ENCODE results near the gene CETN1. TPM values are rescaled to one million over a fixed set of nuclear protein-coding genes. Genes with fewer than 3 reads are reported as not detected.
A peak's percentile ranks its signal among the peaks of the same experiment; 100 is the strongest.

Gene CETN1
- total RNA-seq, 3 donors from 2014 or later: not detected

- Histone ChIP-seq H3K27ac (no peak overlapping the region), H3K9me3 (no peaks in the 10 kb centered on the region), H3K4me3 (no peak overlapping the region), H3K36me3 (no peaks in the 10 kb centered on the region), H3K4me1 (no peaks in the 10 kb centered on the region), H3K27me3 (no peaks in the 10 kb centered on the region)
- TF ChIP-seq POLR2A (IDR thresholded peaks at IDR 0.05) (no peak), CTCF (IDR thresholded peaks at IDR 0.05) (no peak), POLR2AphosphoS5 (IDR thresholded peaks at IDR 0.05) (no peak)
- intact Hi-C loops (cut with DNase I; ENCODE audit: low total_unique reads): no loop called here
- DNase-seq (ENCODE audit: low spot score in 2 of 2): no peak
Measured at GRCh38 chr18:565562-566061, 14.6 kb upstream of the CETN1 start.

- no peaks in the 10 kb centered on the region for H3K9me3 ChIP-seq
- no peaks in the 10 kb centered on the region for H3K36me3 ChIP-seq
- intact Hi-C loops (cut with DNase I; ENCODE audit: low total_unique reads): no loop called here
- no peak overlapping the region for H3K4me3 ChIP-seq
- no peak for TF ChIP-seq POLR2A (IDR thresholded peaks at IDR 0.05)
- no peak for TF ChIP-seq CTCF (IDR thresholded peaks at IDR 0.05)
- no peak for TF ChIP-seq POLR2AphosphoS5 (IDR thresholded peaks at IDR 0.05)
- no peaks in the 10 kb centered on the region for H3K4me1 ChIP-seq
- no peak for DNase-seq (ENCODE audit: low spot score in 2 of 2)
- no peak overlapping the region for H3K27ac ChIP-seq
- H3K27me3 ChIP-seq: no peaks in the 10 kb centered on the region
Measured at GRCh38 chr18:567122-567521, 13.1 kb upstream of the CETN1 start.

- Histone ChIP-seq H3K9me3 (no peaks in the 10 kb centered on the region), H3K27me3 (no peaks in the 10 kb centered on the region), H3K36me3 (no peaks in the 10 kb centered on the region), H3K4me3 (no peak overlapping the region), H3K27ac (peak overlapping the region in 1 of 2 donors; percentile 48), H3K4me1 (no peaks in the 10 kb centered on the region)
- peak in 1 of 2 donors; percentile 24 for DNase-seq (ENCODE audit: low spot score in 2 of 2)
- TF ChIP-seq CTCF (IDR thresholded peaks at IDR 0.05) (no peak), POLR2AphosphoS5 (IDR thresholded peaks at IDR 0.05) (no peak), POLR2A (IDR thresholded peaks at IDR 0.05) (no peak)
- intact Hi-C loops (cut with DNase I; ENCODE audit: low total_unique reads): no loop called here
Measured at GRCh38 chr18:568731-569130, 11.4 kb upstream of the CETN1 start.

GRCh38 chr18:570256-570655, 9.9 kb upstream of the CETN1 start:
- no peak for TF ChIP-seq POLR2AphosphoS5 (IDR thresholded peaks at IDR 0.05)
- no peak for TF ChIP-seq POLR2A (IDR thresholded peaks at IDR 0.05)
- no peak for TF ChIP-seq CTCF (IDR thresholded peaks at IDR 0.05)

GRCh38 chr18:570697-571096, 9.5 kb upstream of the CETN1 start:
- Histone ChIP-seq H3K4me3 (no peak overlapping the region), H3K9me3 (no peaks in the 10 kb centered on the region), H3K27me3 (no peaks in the 10 kb centered on the region), H3K27ac (no peak overlapping the region), H3K36me3 (no peaks in the 10 kb centered on the region), H3K4me1 (no peaks in the 10 kb centered on the region)
- no peak for DNase-seq (ENCODE audit: low spot score in 2 of 2)
- TF ChIP-seq CTCF (IDR thresholded peaks at IDR 0.05) (no peak), POLR2A (IDR thresholded peaks at IDR 0.05) (no peak), POLR2AphosphoS5 (IDR thresholded peaks at IDR 0.05) (no peak)
- intact Hi-C loops (cut with DNase I; ENCODE audit: low total_unique reads): loop anchor here (5.0 kb wide), 1 partner anchor 467 kb away; no protein-coding TSS in a partner anchor

More at GRCh38 chr18:570256-570655, 9.9 kb upstream of the CETN1 start:
- Histone ChIP-seq H3K4me1 (no peaks in the 10 kb centered on the region), H3K4me3 (no peak overlapping the region), H3K27ac (no peak overlapping the region), H3K27me3 (no peaks in the 10 kb centered on the region), H3K36me3 (no peaks in the 10 kb centered on the region), H3K9me3 (no peaks in the 10 kb centered on the region)
- no peak for DNase-seq (ENCODE audit: low spot score in 2 of 2)
- intact Hi-C loops (cut with DNase I; ENCODE audit: low total_unique reads): loop anchor here (5.0 kb wide), 1 partner anchor 467 kb away; no protein-coding TSS in a partner anchor

Data from breast epithelium (tissue), 4 donors.